ENCODE data around the gene VSTM5.

VSTM5 gene

GRCh38 chr11:93832780-93833179 lies 17.6 kb downstream of the VSTM5 start:
- Histone ChIP-seq H3K4me3 (ENCODE audit: low read length) (no peak overlapping the region), H3K36me3 (ENCODE audit: insufficient read depth, low read length) (no peaks in the 10 kb centered on the region), H3K27me3 (ENCODE audit: insufficient read depth, low read length) (no peaks in the 10 kb centered on the region), H3K4me1 (ENCODE audit: insufficient read depth, low read length) (no peaks in the 10 kb centered on the region), H3K9me3 (ENCODE audit: low read length) (no peaks in the 10 kb centered on the region), H2AFZ (ENCODE audit: low read depth, low read length) (no peak overlapping the region)

DNA sequence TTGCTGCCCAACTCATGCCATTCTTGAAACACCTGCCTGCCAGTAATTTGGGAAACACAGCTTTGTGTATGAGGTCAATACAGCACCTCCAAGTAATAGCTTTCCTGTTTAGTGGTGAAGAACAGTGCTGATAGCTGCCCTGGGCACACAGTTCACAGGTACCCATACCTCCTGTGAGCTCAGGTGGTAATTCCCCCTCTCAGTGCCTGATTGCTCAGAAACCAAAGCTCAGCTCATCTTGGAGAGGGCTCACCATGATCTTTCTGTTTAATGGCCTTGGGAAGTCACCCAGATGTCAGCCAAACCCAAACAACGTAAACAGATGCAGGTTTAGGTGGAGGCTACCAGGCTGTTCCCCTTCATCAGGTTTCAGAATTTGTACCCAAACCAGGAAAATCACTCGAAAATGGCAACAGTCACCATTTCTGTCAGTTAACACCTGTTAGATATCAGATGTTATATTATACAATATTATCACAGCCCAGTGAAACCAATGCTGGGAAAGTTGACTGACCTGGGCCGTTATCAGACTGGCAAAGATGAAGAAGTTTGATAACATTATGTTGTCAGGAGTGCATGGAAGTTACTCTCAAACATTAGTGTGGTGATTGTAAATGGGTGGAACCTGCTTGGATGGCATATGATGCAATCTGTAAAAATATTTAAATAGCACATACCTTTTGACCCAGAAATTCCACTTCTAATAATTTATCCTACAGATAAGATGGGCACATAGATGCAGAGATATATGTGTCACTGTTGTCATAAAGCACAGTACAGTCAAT lies 18.9 kb downstream of the VSTM5 start:
- Histone ChIP-seq H3K27me3 (ENCODE audit: insufficient read depth, low read length) (no peaks in the 10 kb centered on the region), H3K36me3 (ENCODE audit: insufficient read depth, low read length) (no peaks in the 10 kb centered on the region), H3K4me3 (ENCODE audit: low read length) (no peak overlapping the region), H3K4me1 (ENCODE audit: insufficient read depth, low read length) (no peaks in the 10 kb centered on the region), H2AFZ (ENCODE audit: low read depth, low read length) (no peak overlapping the region), H3K9me3 (ENCODE audit: low read length) (no peaks in the 10 kb centered on the region)

DNA sequence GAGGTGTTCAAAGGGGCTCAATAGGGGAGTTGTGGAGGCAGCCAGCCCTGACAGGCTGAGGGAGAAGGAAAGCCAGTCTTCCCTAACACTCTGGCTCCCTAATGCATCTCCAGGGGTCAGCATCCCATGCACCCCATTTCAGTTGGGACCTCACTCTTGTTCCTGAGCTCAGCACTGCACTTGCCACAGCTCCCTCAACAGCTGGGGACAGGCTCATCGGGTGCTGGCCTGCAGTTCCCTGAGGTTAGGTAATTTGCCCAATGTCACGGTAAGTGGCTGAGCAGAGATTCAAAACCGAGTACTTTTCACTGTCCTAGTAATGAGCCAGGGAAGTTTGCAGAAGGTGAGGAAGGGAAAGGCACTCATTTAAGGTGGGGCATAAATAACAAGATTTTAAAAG lies 20.8 kb downstream of the VSTM5 start:
- no peak overlapping the region for H3K4me3 ChIP-seq (ENCODE audit: low read length)
- no peaks in the 10 kb centered on the region for H3K4me1 ChIP-seq (ENCODE audit: insufficient read depth, low read length)
- H3K27me3 ChIP-seq (ENCODE audit: insufficient read depth, low read length): no peaks in the 10 kb centered on the region
- no peak overlapping the region for H2AFZ ChIP-seq (ENCODE audit: low read depth, low read length)
- no peaks in the 10 kb centered on the region for H3K9me3 ChIP-seq (ENCODE audit: low read length)
- no peaks in the 10 kb centered on the region for H3K36me3 ChIP-seq (ENCODE audit: insufficient read depth, low read length)

DNA sequence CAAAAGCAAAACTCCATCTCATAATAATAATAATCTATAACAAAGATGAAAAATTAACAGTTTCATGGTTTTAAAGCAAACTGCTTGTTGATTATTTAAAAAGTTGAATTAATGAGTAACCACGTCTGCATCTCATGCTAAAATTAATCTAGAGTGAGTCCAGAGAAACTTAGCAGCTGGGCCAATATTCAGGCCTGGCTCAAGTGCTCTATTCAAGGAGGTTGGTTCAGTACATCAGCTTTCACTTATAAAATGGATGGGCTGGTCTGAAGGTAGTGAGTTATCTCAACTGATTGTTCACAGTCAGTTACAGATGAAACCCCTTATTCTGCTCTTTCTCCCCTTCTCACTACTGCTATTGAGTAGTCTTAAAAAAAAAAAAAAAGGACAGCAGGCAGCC lies 23.1 kb downstream of the VSTM5 start:
- Histone ChIP-seq H3K4me1 (ENCODE audit: insufficient read depth, low read length) (no peaks in the 10 kb centered on the region), H2AFZ (ENCODE audit: low read depth, low read length) (no peak overlapping the region), H3K4me3 (ENCODE audit: low read length) (no peak overlapping the region), H3K9me3 (ENCODE audit: low read length) (no peaks in the 10 kb centered on the region), H3K36me3 (ENCODE audit: insufficient read depth, low read length) (no peaks in the 10 kb centered on the region), H3K27me3 (ENCODE audit: insufficient read depth, low read length) (no peaks in the 10 kb centered on the region)

- H3K27me3 ChIP-seq (ENCODE audit: insufficient read depth, low read length): no peaks in the 10 kb centered on the region
- peaks cover 11% of the 10 kb centered on the region for H3K4me1 ChIP-seq (ENCODE audit: insufficient read depth, low read length)
- H3K9me3 ChIP-seq (ENCODE audit: low read length): no peaks in the 10 kb centered on the region
- no peaks in the 10 kb centered on the region for H3K36me3 ChIP-seq (ENCODE audit: insufficient read depth, low read length)
- no peak overlapping the region for H3K4me3 ChIP-seq (ENCODE audit: low read length)
- H2AFZ ChIP-seq (ENCODE audit: low read depth, low read length): no peak overlapping the region
Measured at GRCh38 chr11:93823210-93823609, 27.2 kb downstream of the VSTM5 start.

DNA sequence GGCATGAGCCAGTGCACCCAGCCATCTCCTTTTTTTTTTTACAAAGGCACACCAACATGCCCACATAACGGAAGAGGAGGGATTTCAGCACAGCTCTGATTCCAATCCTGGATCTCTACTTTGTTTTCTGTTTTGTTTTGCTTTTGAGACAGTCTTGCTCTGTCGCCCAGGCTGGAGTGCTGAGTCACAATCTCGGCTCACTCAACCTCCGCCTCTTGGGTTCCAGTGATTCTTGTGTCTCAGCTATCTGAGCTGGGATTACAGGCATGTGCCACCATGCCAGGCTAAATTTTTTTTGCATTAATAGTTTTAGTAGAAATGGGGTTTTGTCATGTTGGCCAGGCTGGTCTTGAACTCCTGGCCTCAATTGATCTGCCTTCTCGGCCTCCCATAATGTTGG lies 28.1 kb downstream of the VSTM5 start:
- Histone ChIP-seq H2AFZ (ENCODE audit: low read depth, low read length) (no peak overlapping the region), H3K36me3 (ENCODE audit: insufficient read depth, low read length) (no peaks in the 10 kb centered on the region), H3K27me3 (ENCODE audit: insufficient read depth, low read length) (no peaks in the 10 kb centered on the region), H3K4me1 (ENCODE audit: insufficient read depth, low read length) (peaks cover 11% of the 10 kb centered on the region), H3K4me3 (ENCODE audit: low read length) (no peak overlapping the region), H3K9me3 (ENCODE audit: low read length) (no peaks in the 10 kb centered on the region)

DNA sequence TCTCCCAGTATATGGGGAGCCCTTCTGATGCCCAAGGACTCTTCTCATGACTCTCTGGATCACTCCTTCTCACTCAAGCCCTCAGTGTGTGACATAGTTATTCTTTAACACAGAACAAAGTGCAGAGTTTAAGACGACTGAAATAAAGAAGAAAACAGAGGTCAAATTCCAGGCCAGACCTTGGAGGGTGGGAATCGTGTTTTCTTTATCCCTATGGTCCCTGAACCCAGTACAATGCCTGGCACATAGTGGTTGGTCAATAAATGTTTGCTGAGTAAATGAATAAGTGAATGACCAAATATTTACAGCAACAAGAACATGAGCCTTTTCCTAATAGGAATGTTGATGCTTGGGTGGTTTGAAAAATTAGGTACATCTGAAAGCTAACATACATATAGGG lies 28.8 kb downstream of the VSTM5 start:
- H2AFZ ChIP-seq (ENCODE audit: low read depth, low read length): no peak overlapping the region
- H3K4me3 ChIP-seq (ENCODE audit: low read length): no peak overlapping the region
- H3K36me3 ChIP-seq (ENCODE audit: insufficient read depth, low read length): no peaks in the 10 kb centered on the region
- H3K9me3 ChIP-seq (ENCODE audit: low read length): no peaks in the 10 kb centered on the region
- H3K4me1 ChIP-seq (ENCODE audit: insufficient read depth, low read length): peaks cover 11% of the 10 kb centered on the region
- H3K27me3 ChIP-seq (ENCODE audit: insufficient read depth, low read length): no peaks in the 10 kb centered on the region

GRCh38 chr11:93820847-93821246 lies 29.6 kb downstream of the VSTM5 start:
- Histone ChIP-seq H3K36me3 (ENCODE audit: insufficient read depth, low read length) (peaks cover 1% of the 10 kb centered on the region), H3K4me1 (ENCODE audit: insufficient read depth, low read length) (peaks cover 11% of the 10 kb centered on the region), H3K27me3 (ENCODE audit: insufficient read depth, low read length) (no peaks in the 10 kb centered on the region), H3K9me3 (ENCODE audit: low read length) (no peaks in the 10 kb centered on the region), H2AFZ (ENCODE audit: low read depth, low read length) (no peak overlapping the region), H3K4me3 (ENCODE audit: low read length) (no peak overlapping the region)

GRCh38 chr11:93819966-93820695 lies 30.3 kb downstream of the VSTM5 start:
- no peaks in the 10 kb centered on the region for H3K27me3 ChIP-seq (ENCODE audit: insufficient read depth, low read length)
- no peak overlapping the region for H2AFZ ChIP-seq (ENCODE audit: low read depth, low read length)
- H3K4me3 ChIP-seq (ENCODE audit: low read length): no peak overlapping the region
- peaks cover 8% of the 10 kb centered on the region for H3K36me3 ChIP-seq (ENCODE audit: insufficient read depth, low read length)
- no peaks in the 10 kb centered on the region for H3K9me3 ChIP-seq (ENCODE audit: low read length)
- peaks cover 11% of the 10 kb centered on the region for H3K4me1 ChIP-seq (ENCODE audit: insufficient read depth, low read length)

DNA sequence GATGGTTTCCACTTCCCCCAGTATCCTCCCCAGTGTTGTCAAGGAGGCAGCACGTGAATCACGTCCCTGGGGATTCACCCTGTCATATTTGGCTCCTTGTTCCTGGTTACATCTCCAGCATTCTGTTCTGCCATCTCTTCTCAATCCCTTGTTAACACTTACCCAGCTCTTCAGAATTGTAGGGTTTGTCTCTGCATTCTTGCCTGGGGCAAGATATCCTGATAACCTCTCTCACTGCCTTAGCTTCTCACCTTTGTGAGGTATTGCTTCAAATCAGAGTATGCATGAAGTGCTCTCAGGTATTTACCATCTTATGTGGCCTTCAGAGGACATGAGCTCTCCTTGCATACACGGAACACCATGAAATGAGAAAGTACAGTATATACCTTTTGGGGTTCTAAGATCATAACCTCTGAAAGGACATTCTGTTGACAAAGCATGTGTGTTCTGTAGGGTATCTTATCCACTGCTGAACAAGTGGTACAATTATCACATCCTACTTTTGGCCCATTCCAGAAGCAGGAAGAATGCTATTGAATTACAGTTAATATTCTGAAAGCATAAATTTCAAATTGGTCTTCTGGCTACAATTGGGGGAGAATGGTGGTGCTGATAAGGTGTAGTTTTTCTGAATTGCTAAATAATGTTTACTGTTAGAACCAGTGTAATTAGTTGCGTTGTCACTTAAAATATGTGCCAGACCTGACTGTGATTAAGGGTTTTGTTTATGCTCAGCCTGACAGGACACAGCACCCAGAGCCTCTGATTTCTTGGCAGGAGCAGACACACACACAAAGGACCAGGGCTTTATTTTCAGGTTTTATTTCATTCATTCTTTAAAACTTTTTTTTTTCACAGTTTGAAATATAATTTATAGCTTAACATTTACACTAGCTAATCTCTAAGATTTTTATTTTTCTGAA lies 32.7 kb downstream of the VSTM5 start:
- Histone ChIP-seq H3K27me3 (ENCODE audit: insufficient read depth, low read length) (no peaks in the 10 kb centered on the region), H3K36me3 (ENCODE audit: insufficient read depth, low read length) (peaks cover 29% of the 10 kb centered on the region), H3K9me3 (ENCODE audit: low read length) (no peaks in the 10 kb centered on the region), H3K4me1 (ENCODE audit: insufficient read depth, low read length) (peaks cover 11% of the 10 kb centered on the region), H3K4me3 (ENCODE audit: low read length) (no peak overlapping the region), H2AFZ (ENCODE audit: low read depth, low read length) (no peak overlapping the region)

GRCh38 chr11:93814966-93815633 lies 35.3 kb downstream of the VSTM5 start:
- Histone ChIP-seq H2AFZ (ENCODE audit: low read depth, low read length) (no peak overlapping the region), H3K4me1 (ENCODE audit: insufficient read depth, low read length) (peaks cover 6% of the 10 kb centered on the region), H3K36me3 (ENCODE audit: insufficient read depth, low read length) (peaks cover 52% of the 10 kb centered on the region), H3K4me3 (ENCODE audit: low read length) (no peak overlapping the region), H3K27me3 (ENCODE audit: insufficient read depth, low read length) (no peaks in the 10 kb centered on the region), H3K9me3 (ENCODE audit: low read length) (no peaks in the 10 kb centered on the region)

DNA sequence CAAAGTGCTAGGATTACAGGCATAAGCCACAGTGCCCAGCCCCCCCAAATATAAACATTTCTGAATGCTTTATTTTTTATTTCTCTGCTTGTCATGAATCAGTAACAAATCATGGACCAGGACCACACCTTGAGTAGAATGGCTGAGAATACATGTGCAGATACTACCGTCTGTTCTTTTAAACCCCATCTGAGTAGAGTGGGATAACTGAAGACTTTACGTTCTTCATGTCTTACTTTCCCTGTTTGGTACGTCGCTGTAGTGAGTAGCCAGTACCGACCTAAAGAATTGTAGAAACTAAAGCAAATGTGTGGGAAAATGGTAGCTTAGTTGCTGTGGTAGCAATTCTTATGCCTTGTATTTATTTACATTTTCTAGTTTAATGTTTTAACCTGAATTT lies 36.4 kb downstream of the VSTM5 start:
- Histone ChIP-seq H3K4me1 (ENCODE audit: insufficient read depth, low read length) (no peaks in the 10 kb centered on the region), H3K9me3 (ENCODE audit: low read length) (no peaks in the 10 kb centered on the region), H2AFZ (ENCODE audit: low read depth, low read length) (no peak overlapping the region), H3K36me3 (ENCODE audit: insufficient read depth, low read length) (peaks cover 62% of the 10 kb centered on the region), H3K4me3 (ENCODE audit: low read length) (no peak overlapping the region), H3K27me3 (ENCODE audit: insufficient read depth, low read length) (no peaks in the 10 kb centered on the region)
